ENCODE measurements around the gene RHOD. TPM values are rescaled to one million over a fixed set of nuclear protein-coding genes. Genes with fewer than 3 reads are reported as not detected.

The RHOD gene
- total RNA-seq, 4 donors from 2014 or later = 9.4 to 23.6 (median 10.4) TPM

DNA sequence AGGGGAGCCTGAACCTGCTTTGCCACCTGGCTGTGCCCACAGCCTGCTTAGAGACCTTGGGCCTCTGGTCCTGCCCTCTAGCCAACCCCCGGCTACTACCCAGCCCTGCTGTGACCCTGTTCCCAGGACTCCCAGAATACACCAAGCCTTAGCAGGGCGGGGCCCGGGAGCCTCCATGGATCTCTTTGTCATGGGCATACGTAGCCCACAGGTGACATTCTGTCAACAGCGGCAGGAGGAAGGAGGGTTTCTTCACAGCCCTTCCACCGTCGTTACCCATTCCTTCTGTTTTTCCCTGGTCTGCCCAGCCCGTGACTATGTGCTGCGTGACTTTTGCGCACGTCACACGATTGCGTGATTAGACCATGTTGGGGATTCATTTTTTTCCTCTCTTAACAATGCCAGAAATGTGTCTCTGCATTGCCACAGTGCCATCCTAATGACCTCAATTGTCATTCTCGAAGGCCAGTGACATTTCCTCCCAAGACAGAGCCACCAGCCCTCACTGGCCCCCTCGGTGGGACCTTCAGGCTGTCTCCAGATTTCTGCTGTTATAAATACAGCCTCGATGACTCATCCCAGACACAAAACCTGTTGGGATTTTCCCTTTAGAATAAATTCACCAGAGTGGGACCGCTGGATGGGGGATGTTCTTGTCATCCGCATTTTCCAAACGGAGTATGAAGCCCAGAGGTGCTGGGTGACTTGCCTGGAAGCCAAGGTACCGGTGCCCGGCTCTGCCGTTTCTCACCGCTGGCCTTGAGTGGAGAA lies 24.7 kb upstream of the RHOD start:
- no peak overlapping the region for H3K4me3 ChIP-seq
- TF ChIP-seq POLR2A (IDR thresholded peaks at IDR 0.05) = no peak
- TF ChIP-seq, protein P1, sequence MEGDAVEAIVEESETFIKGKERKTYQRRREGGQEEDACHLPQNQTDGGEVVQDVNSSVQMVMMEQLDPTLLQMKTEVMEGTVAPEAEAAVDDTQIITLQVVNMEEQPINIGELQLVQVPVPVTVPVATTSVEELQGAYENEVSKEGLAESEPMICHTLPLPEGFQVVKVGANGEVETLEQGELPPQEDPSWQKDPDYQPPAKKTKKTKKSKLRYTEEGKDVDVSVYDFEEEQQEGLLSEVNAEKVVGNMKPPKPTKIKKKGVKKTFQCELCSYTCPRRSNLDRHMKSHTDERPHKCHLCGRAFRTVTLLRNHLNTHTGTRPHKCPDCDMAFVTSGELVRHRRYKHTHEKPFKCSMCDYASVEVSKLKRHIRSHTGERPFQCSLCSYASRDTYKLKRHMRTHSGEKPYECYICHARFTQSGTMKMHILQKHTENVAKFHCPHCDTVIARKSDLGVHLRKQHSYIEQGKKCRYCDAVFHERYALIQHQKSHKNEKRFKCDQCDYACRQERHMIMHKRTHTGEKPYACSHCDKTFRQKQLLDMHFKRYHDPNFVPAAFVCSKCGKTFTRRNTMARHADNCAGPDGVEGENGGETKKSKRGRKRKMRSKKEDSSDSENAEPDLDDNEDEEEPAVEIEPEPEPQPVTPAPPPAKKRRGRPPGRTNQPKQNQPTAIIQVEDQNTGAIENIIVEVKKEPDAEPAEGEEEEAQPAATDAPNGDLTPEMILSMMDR (IDR thresholded peaks at IDR 0.05) = no peak
- no peaks in the 10 kb centered on the region for H3K4me1 ChIP-seq
- no peaks in the 10 kb centered on the region for H3K9me3 ChIP-seq
- intact Hi-C loops (cut with DNase I; ENCODE audit: low total_unique reads) = no loop called here
- H3K27ac ChIP-seq = peak overlapping the region in 1 of 2 donors; percentile 25
- no peaks in the 10 kb centered on the region for H3K27me3 ChIP-seq
- H3K36me3 ChIP-seq = no peaks in the 10 kb centered on the region
- DNase-seq = no peak

DNA sequence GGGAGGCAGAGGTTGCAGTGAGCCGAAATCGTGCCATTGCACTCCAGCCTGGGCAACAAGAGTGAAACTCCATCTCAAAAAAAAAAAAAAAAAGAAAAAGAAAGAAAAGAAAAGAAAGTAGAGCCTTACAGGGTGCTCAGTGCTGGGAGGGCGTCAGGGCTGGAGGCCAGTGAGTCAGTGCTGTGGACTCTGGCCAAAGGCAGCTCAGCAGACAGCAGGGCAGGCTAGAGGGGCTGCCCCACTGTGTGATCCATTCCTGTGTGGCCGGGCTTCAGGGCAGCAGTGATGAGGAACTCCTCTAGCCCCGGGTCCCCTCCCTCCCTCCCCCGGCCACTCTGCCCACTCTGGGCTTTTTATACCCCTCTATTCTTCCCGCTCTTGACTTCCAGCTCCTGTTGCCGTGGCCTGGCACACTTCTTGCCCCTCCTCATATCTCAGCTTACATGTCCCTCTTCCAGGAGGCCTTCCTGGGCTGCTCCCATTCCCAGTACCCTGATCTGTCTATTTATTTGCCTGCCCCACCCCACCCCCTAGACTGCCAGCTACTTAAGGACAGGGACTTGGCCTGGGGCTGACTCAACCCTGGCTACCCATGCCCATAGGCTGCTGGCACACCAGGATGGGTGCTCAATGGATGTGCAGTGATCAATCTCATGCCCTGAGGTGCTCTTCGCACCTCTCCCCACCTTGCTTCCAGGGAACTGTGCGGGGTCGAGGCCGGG lies 23.7 kb upstream of the RHOD start:
- peak; percentile 68 to 69 for DNase-seq
- Histone ChIP-seq H3K9me3 (no peaks in the 10 kb centered on the region), H3K4me3 (no peak overlapping the region), H3K27ac (peak overlapping the region; percentile 61 to 63), H3K27me3 (no peaks in the 10 kb centered on the region), H3K4me1 (no peaks in the 10 kb centered on the region), H3K36me3 (no peaks in the 10 kb centered on the region)
- TF ChIP-seq, protein P1 (IDR thresholded peaks at IDR 0.05) = no peak
- no peak for TF ChIP-seq POLR2A (IDR thresholded peaks at IDR 0.05)
- intact Hi-C loops (cut with DNase I; ENCODE audit: low total_unique reads) = no loop called here

DNA sequence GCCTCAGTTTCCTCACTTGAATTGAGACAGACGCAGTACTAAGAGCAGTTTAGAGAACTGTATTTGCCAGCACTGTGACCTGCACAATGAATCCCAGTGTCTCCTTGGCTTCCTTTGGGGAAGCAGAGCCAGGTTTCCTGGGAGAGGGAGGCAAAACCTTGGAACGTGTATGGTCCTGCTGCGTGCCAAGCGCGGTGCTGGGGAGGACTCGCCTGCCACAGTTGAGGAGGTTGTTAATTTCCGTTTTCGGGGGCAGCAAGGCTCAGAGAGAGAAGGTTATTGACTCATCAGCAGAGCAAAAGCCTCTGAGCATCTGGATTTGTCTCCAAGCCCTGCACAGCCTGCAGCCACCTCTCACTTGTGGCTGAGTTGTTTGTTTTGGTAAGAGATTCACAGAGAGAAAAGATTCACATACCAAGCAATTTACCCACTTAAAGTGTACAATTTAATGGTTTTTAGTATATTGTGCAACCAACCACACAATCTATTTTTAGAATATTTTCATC lies 22.9 kb upstream of the RHOD start:
- DNase-seq = peak; percentile 68 to 69

DNA sequence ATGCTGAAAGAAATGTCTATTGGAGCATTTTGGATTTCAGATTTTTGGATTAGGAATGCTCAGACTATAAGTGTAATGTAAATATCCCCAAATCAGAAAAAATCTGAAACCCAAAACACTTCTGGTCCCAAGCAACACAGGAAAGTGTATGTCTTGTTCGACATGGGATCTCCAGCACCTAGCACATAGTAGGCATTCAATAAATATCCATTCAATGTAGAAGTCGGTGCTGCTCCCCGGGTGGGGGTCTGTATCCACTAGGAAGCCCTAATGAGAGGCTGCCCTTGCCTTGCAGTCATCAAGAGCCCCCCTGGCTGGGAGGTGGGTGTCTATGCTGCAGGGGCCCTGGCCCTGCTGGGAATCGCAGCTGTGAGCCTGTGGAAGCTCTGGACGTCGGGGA lies 22.3 kb upstream of the RHOD start:
- H3K36me3 ChIP-seq = no peaks in the 10 kb centered on the region
- no peaks in the 10 kb centered on the region for H3K9me3 ChIP-seq
- no peaks in the 10 kb centered on the region for H3K4me1 ChIP-seq
- no peaks in the 10 kb centered on the region for H3K27me3 ChIP-seq
- no peak overlapping the region for H3K4me3 ChIP-seq
- DNase-seq = no peak
- intact Hi-C loops (cut with DNase I; ENCODE audit: low total_unique reads) = no loop called here
- TF ChIP-seq, protein P1 (IDR thresholded peaks at IDR 0.05) = no peak
- no peak for TF ChIP-seq POLR2A (IDR thresholded peaks at IDR 0.05)
- peak overlapping the region; percentile 9 to 63 for H3K27ac ChIP-seq

More for the DNA sequence above, 22.9 kb upstream of the RHOD start:
- Histone ChIP-seq H3K4me1 (no peaks in the 10 kb centered on the region), H3K36me3 (no peaks in the 10 kb centered on the region), H3K27ac (peak overlapping the region; percentile 61 to 63), H3K9me3 (no peaks in the 10 kb centered on the region), H3K4me3 (no peak overlapping the region), H3K27me3 (no peaks in the 10 kb centered on the region)
- intact Hi-C loops (cut with DNase I; ENCODE audit: low total_unique reads) = no loop called here
- no peak for TF ChIP-seq POLR2A (IDR thresholded peaks at IDR 0.05)
- TF ChIP-seq, protein P1 (IDR thresholded peaks at IDR 0.05) = no peak

DNA sequence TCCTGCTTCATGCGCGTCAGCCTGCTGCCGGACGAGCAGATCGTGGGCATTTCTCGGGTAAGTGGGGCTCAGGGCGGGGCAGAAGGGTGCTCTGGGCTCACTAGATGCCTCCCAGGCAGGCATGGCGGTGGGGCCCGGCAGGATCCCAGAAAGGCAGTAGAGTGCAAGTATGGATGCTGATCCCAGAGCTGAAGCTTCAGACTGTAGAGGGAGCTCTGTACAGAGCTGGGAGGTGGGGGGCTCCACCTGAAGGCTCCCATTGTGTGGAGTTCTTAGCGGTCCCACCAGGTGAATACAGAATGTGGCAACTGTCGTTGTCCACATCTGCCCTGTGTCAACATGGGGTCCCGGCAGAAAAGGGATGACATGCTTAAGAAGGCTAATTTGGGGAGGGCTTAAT lies 16.5 kb upstream of the RHOD start:
- H3K27ac ChIP-seq = no peak overlapping the region
- H3K36me3 ChIP-seq = no peaks in the 10 kb centered on the region
- intact Hi-C loops (cut with DNase I; ENCODE audit: low total_unique reads) = no loop called here
- H3K9me3 ChIP-seq = no peaks in the 10 kb centered on the region
- no peaks in the 10 kb centered on the region for H3K4me1 ChIP-seq
- H3K4me3 ChIP-seq = no peak overlapping the region
- no peaks in the 10 kb centered on the region for H3K27me3 ChIP-seq
- TF ChIP-seq POLR2A (IDR thresholded peaks at IDR 0.05) = no peak
- TF ChIP-seq, protein P1 (IDR thresholded peaks at IDR 0.05) = no peak
- no peak for DNase-seq

Measured in uterus (tissue), 4 donors.